MM.1S (cell line): Measurements from ENCODE around the gene FRMD3.

ENCODE experiments used
- CTCF ChIP-seq: fragments of 300-600 bp; sonication (generic); IDR thresholded peaks from 2 replicates; pipeline ENCODE4 v1.5.1; 2016; ENCODE audit warnings: antibody characterized with exemption, low read length, mixed read lengths
- EZH2 ChIP-seq: fragments of 300-600 bp; sonication (generic); optimal IDR thresholded peaks from 2 replicates; pipeline ENCODE3; 2017; ENCODE audit warnings: low read depth, mild to moderate bottlenecking, antibody characterized with exemption, low read length, mixed read lengths

DNA sequence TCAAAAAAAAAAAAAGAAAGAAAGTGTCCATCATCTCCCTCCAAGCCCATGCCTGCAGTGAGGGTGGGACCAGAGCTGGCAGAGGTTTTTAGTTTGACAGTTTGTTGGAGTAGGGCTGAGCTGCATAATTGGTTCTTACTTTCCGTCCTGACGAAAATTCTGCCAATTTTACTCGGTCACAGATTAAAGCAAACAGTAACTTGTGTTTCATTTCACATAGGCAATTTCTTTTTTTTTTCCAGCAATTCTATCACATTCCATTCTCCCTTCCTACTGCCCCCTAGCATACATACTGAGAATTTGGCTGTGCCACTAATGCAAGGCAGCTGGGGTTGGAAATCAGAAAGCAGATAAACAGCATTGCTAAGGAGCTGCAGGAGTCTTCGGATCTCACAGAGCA, 132.4 kb downstream of the FRMD3 start:
- TF ChIP-seq CTCF (no peak), EZH2 (no peak)
